Small intestine (tissue), 16 donors: ENCODE results near the gene OR8G5. TPM values are rescaled to one million over a fixed set of nuclear protein-coding genes. Genes with fewer than 3 reads are reported as not detected.

ENCODE experiments used
- DNase-seq, 2 donors: peaks; one replicate each; pipeline versions ENCODE4 v3.0.0 to v3.0.0-alpha.2; 2013
- FAIRE-seq: peaks from 2 replicates; lab custom pipeline; 2012; peaks lifted over from hg19 to GRCh38; lab: Jason Lieb, UNC
- H3K27ac ChIP-seq, 3 donors: one replicate each; pipeline ENCODE4 v1.5.1; 2013; ENCODE audit warnings: low read length in 2 of 3, mild to moderate bottlenecking in 2 of 3, control low read depth in 1 of 3, inconsistent platforms in 1 of 3, low read depth in 1 of 3, moderate library complexity in 1 of 3
- H3K27me3 ChIP-seq, 3 donors: one replicate each; pipeline ENCODE4 v1.6.1; 2013; ENCODE audit warnings: low read length in 3 of 3, inconsistent platforms in 1 of 3; ENCODE audit not compliant: control insufficient read depth in 3 of 3, insufficient read depth in 3 of 3
- H3K36me3 ChIP-seq, 3 donors: one replicate each; pipeline ENCODE4 v1.6.1; 2013; ENCODE audit warnings: low read length in 3 of 3, inconsistent platforms in 1 of 3, low read depth in 1 of 3, mild to moderate bottlenecking in 1 of 3, moderate library complexity in 1 of 3; ENCODE audit not compliant: control insufficient read depth in 3 of 3, insufficient read depth in 2 of 3
- H3K4me1 ChIP-seq, 3 donors: one replicate each; pipeline ENCODE4 v1.6.1; 2013; ENCODE audit warnings: low read length in 2 of 3, inconsistent platforms in 1 of 3, low read depth in 1 of 3, mild to moderate bottlenecking in 1 of 3, moderate library complexity in 1 of 3; ENCODE audit not compliant: control insufficient read depth in 3 of 3, insufficient read depth in 2 of 3
- H3K4me3 ChIP-seq, 3 donors: one replicate each; pipeline ENCODE4 v1.5.1; 2013; ENCODE audit warnings: low read length in 3 of 3, control low read depth in 1 of 3, inconsistent platforms in 1 of 3, low read depth in 1 of 3, mild to moderate bottlenecking in 1 of 3, moderate library complexity in 1 of 3
- H3K9me3 ChIP-seq, 2 donors: one replicate each; pipeline ENCODE4 v1.6.1; 2013; ENCODE audit warnings: low read depth in 1 of 2, low read length in 1 of 2; ENCODE audit not compliant: control insufficient read depth in 2 of 2, insufficient read depth in 1 of 2
- WGBS, 3 donors: extraction: QIAGEN DNeasy Blood & Tissue Kit; methylation state at CpG; one replicate each; pipeline ENCODE4 v1.1.7; 2013; 5-methylcytosine and 5-hydroxymethylcytosine counted together
- long read RNA-seq, 10 donors: transcript quantifications; one replicate each; lab custom pipeline, GENCODE V29; 2026
- polyA plus RNA-seq, 4 donors: library from polyadenylated mRNA; stranded (reverse) in 3 of 4; unstranded in 1 of 4; fragments of 200-250 nt in 3 of 4; fragments of 120-200 nt in 1 of 4; gene quantifications; one replicate each; pipeline versions ENCODE4 v1.2.1 to v1.2.3, GENCODE V29; 2013
- donor health status: healthy with polysubstance abuse.
- donor health status: control.
- donor health status: control.
- donor health status: Bipolar disorder and iron deficiency.
- donor health status: healthy.

OR8G5 gene, protein sequence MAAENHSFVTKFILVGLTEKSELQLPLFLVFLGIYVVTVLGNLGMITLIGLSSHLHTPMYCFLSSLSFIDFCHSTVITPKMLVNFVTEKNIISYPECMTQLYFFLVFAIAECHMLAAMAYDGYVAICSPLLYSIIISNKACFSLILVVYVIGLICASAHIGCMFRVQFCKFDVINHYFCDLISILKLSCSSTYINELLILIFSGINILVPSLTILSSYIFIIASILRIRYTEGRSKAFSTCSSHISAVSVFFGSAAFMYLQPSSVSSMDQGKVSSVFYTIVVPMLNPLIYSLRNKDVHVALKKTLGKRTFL
- polyA plus RNA-seq: not detected
- long read RNA-seq, donor 1: 0 reads
- long read RNA-seq, donor 2: 0 reads
- long read RNA-seq, donor 3: 0 reads
- long read RNA-seq, donor 4: 0 reads
- long read RNA-seq, donor 5: 0 reads
- long read RNA-seq, donor 6: 0 reads
- long read RNA-seq, donor 7: 0 reads
- long read RNA-seq, donor 8: 0 reads
- long read RNA-seq, donor 9: 0 reads
- long read RNA-seq, donor 10: 0 reads

DNA sequence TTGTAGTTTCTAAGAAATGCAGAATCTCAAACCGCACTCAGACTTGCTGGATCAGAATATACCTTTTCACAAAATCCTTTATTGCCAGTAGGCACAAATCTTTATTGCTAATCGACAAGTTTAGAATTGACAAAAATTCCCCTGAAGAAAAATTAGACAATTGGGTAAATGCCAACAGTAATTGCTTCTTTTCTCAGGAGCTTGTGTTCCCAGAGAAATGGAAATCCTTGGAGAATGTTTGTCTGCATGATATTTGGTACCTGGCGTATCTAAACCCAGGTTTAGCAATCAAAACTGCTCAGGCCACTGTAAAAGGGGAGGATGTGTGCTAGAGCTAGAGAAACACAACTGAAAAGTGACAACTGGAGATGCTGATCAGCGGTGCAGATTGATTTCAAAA, at the start of gene OR8G5:
Gene OR8G5, plus strand, starts transcription at position 301 of the 400 bp plus-strand sequence. CDS start 8,556 bp downstream, outside the sequence.
- 59 to 71% (median 66%) methylated on average over 4 of the region's 4 CpGs for WGBS, 3 donors
- FAIRE-seq (no peak), DNase-seq (no peak)
- Histone ChIP-seq H3K4me1 (no peaks in the 10 kb centered on the region), H3K4me3 (no peak within 1 kb of the TSS), H3K27ac (no peak within 1 kb of the TSS), H3K9me3 (no peaks in the 10 kb centered on the region), H3K36me3 (no peaks in the 10 kb centered on the region), H3K27me3 (no peaks in the 10 kb centered on the region)

DNA sequence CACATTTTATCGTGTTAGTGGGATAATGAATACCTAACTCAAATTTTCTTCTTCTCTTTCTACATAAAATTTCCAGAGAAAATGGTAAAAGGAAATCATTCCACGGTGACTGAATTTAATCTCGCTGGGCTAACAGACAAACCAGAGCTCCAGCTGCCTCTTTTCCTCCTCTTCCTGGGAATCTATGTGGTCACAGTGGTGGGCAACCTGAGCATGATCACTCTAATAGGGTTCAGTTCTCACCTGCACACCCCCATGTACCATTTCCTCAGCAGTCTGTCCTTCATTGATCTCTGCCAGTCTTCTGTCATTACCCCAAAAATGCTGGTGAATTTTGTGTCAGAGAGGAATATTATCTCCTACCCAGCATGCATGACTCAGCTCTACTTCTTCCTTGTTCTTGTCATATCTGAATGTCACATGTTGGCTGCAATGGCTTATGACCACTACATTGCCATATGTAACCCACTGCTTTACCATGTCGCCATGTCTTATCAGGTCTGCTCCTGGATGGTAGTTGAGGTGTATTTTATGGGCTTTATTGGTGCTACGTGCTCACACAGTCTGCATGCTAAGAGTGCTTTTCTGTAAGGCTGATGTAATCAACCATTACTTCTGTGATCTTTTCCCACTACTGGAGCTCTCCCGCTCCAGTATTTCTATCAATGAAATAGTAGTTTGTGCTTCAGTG, 48.9 kb upstream of the OR8G5 start:
- FAIRE-seq (no peak), DNase-seq (no peak)
- H3K27me3 ChIP-seq: no peaks in the 10 kb centered on the region
- 69 to 74% (median 71%) methylated on average over 6 of the region's 6 CpGs for WGBS, 3 donors
- H3K4me1 ChIP-seq: no peaks in the 10 kb centered on the region
- no peak overlapping the region for H3K4me3 ChIP-seq
- H3K9me3 ChIP-seq: no peaks in the 10 kb centered on the region
- no peak overlapping the region for H3K27ac ChIP-seq
- H3K36me3 ChIP-seq: no peaks in the 10 kb centered on the region

DNA sequence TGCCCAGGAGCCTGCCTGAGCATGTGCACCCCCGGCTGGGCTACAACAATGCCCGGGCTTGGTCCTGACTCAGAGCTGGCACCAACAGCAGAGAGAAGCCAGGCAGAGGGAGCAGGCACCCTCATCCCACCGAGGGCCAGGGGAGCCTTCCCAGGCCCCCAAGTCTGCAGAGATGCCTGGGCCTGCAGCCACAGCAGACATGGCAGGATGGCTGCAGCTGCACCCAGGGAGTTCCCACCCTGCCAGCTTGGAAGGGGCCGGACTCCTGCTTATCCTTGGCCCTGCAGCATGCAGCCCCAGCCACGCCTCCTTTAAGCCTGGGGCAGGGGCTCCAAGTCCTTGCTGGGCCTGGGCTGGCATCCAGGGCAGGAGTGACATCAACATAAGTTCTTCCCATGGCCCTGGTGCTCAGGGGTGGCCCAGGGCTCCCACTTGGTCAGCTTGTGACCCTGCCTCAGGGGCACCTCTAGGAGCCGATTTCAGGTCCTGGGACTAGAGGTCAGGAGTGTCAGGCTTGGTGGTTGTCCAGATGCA, 46.3 kb upstream of the OR8G5 start:
- no peak overlapping the region for H3K4me3 ChIP-seq
- FAIRE-seq (no peak), DNase-seq (no peak)
- H3K27me3 ChIP-seq: no peaks in the 10 kb centered on the region
- 73 to 84% (median 80%) methylated on average over 6 of the region's 6 CpGs for WGBS, 3 donors
- H3K27ac ChIP-seq: no peak overlapping the region
- H3K4me1 ChIP-seq: no peaks in the 10 kb centered on the region
- no peaks in the 10 kb centered on the region for H3K36me3 ChIP-seq
- no peaks in the 10 kb centered on the region for H3K9me3 ChIP-seq

DNA sequence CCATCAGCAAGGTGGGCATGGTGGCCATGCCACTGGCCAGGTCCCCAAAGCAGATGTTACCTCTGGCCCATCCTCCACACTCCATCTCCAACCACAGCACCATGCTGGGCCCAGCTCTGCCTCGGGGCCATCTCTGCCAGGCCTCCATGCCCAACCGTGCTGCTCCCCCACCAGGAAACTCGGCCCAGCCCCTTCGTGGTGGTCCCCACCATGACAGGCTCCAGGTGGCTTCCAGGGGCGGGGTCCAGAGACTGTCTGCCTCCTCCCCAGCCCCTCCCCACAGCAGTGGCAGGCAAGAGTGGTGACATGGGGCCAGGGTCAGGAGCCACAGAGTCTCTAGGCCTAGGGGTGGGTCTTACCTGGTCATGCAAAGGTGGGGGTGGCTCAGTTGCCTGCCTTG, 45.8 kb upstream of the OR8G5 start:
- FAIRE-seq: no peak
- no peaks in the 10 kb centered on the region for H3K9me3 ChIP-seq
- 73 to 84% (median 76%) methylated on average over 5 of the region's 5 CpGs for WGBS, 3 donors

DNA sequence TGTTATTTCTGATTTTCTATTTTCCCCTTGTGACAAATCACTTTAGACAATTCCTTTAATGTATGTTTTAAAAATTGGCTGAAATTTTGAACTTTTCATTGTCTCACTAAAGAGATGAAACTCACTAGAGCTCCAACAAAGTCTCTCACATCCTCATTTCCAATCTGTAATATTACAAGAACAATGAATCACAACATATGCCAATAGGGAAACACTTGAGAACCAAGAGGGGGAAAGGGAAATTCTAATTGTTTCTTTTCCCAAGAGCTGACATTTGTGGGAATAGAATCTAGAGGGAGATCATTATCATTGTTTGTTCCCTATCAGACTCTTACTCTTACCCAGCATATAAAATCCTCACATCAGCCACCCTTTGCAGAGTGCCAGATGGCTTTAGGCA, 44.9 kb upstream of the OR8G5 start:
- DNase-seq (no peak), FAIRE-seq (no peak)
- H3K9me3 ChIP-seq: no peaks in the 10 kb centered on the region
- no peaks in the 10 kb centered on the region for H3K27me3 ChIP-seq
- no peak overlapping the region for H3K4me3 ChIP-seq
- H3K36me3 ChIP-seq: no peaks in the 10 kb centered on the region
- H3K4me1 ChIP-seq: no peaks in the 10 kb centered on the region
- H3K27ac ChIP-seq: no peak overlapping the region

More for the DNA sequence above, 45.8 kb upstream of the OR8G5 start:
- Histone ChIP-seq H3K27ac (no peak overlapping the region), H3K36me3 (no peaks in the 10 kb centered on the region), H3K27me3 (no peaks in the 10 kb centered on the region), H3K4me3 (no peak overlapping the region), H3K4me1 (no peaks in the 10 kb centered on the region)
- DNase-seq: no peak

DNA sequence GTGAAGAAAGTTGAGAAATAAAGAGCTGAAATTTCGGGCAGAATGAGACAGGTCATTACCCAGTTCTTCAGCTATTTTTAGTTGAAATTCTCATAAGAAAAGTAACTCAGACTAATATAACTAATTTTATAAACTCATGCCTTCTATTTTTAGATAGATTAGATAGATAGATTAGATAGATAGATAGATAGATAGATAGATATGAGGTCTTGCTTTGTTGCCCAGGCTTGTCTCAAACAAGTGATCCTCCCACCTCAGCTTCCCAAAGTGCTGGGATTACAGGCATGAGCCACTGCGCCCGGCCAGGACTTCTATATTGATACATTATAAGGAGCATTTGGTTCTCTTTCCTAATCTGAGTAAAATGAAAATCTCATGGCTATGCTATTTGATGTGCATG, 42.1 kb upstream of the OR8G5 start:
- H3K9me3 ChIP-seq: no peaks in the 10 kb centered on the region
- H3K36me3 ChIP-seq: no peaks in the 10 kb centered on the region
- H3K4me3 ChIP-seq: no peak overlapping the region
- H3K27ac ChIP-seq: no peak overlapping the region
- WGBS, 3 donors: 82 to 84% (median 82%) methylated on average over 3 of the region's 3 CpGs
- H3K4me1 ChIP-seq: no peaks in the 10 kb centered on the region
- FAIRE-seq: no peak
- DNase-seq: no peak
- H3K27me3 ChIP-seq: no peaks in the 10 kb centered on the region

DNA sequence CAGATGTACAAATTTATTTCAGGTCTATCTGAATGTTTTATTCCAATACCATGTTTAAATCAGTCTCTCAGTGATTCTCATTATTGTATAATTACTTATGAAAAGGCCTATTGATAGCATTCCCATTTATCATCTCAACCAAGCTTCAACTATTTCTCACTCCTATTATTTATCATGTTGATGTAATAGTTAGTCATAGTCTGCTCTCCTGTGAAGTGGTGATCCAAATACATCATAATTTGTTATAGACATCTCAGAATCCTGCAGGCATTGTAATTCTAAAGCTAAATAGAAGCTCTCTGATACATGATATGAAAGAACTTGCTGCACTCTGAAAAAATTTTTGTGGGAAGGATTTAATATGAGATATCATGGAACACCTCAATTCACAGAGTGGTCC, 37.0 kb upstream of the OR8G5 start:
- Histone ChIP-seq H3K36me3 (no peaks in the 10 kb centered on the region), H3K27ac (no peak overlapping the region), H3K4me1 (no peaks in the 10 kb centered on the region), H3K9me3 (no peaks in the 10 kb centered on the region), H3K27me3 (peaks cover 0 to 1% (median 0%) of the 10 kb centered on the region in 3 donors), H3K4me3 (no peak overlapping the region)
- FAIRE-seq (no peak), DNase-seq (no peak)

DNA sequence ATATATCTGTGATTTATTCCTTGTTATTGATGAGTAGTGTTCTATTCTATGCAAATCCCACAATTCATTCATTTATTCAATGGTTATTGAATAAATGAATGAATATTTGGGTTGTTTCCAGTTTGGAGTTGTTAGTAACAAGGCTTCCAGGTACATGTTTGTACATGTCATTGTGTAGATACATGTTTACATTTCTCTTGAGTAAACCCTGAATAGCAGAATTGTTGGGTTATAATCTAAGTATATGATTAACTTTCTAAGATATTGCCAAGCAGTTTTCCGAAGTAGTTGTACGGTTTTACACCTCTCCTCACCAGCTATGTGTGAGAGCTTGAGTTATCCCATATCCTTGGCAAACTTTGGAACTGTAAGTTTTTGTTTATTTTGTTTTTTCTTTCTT, 33.8 kb upstream of the OR8G5 start:
- Histone ChIP-seq H3K27ac (no peak overlapping the region), H3K36me3 (no peaks in the 10 kb centered on the region), H3K4me1 (no peaks in the 10 kb centered on the region), H3K27me3 (peaks cover 0 to 2% (median 0%) of the 10 kb centered on the region in 3 donors), H3K9me3 (no peaks in the 10 kb centered on the region), H3K4me3 (no peak overlapping the region)
- no peak for DNase-seq
- no peak for FAIRE-seq
- 12 to 57% (median 30%) methylated on average over 2 of the region's 2 CpGs for WGBS, 3 donors
